Naive B cell (primary cell): Measurements from ENCODE around the gene SUMO3. TPM values are rescaled to one million over a fixed set of nuclear protein-coding genes. Genes with fewer than 3 reads are reported as not detected.

ENCODE experiments used
- ATAC-seq, 2 donors: fragments of 150-1000 bp; cut with Tn5 transposase; 2 replicates each; pipeline ENCODE4 v1.10.0; 2021; ENCODE audit warnings: low read depth in 2 of 2, mild to moderate bottlenecking in 2 of 2, moderate library complexity in 2 of 2
- DNase-seq: peaks from one replicate; pipeline ENCODE4 v3.0.0; 2022
- H3K27ac Mint-ChIP-seq, 6 donors: one replicate each; pipeline ENCODE4 v1.8.0; 2020 to 2022; ENCODE audit warnings: mild to moderate bottlenecking in 6 of 6, mixed read lengths in 6 of 6, moderate library complexity in 5 of 6, inconsistent platforms in 2 of 6
- H3K27me3 Mint-ChIP-seq, 3 donors: one replicate each; pipeline ENCODE4 v1.8.0; 2021 to 2022; ENCODE audit warnings: mixed read lengths in 3 of 3, mild to moderate bottlenecking in 1 of 3
- H3K36me3 Mint-ChIP-seq, 2 donors: one replicate each; pipeline ENCODE4 v1.8.0; 2020 to 2022; ENCODE audit warnings: mixed read lengths in 2 of 2, inconsistent platforms in 1 of 2, mild to moderate bottlenecking in 1 of 2
- H3K4me1 Mint-ChIP-seq, 3 donors: one replicate each; pipeline ENCODE4 v1.8.0; 2020 to 2022; ENCODE audit warnings: mixed read lengths in 3 of 3, inconsistent platforms in 1 of 3, mild to moderate bottlenecking in 1 of 3, moderate library complexity in 1 of 3
- H3K4me3 Mint-ChIP-seq, 8 donors: one replicate each; pipeline ENCODE4 v1.8.0; 2020 to 2022; ENCODE audit warnings: mild to moderate bottlenecking in 8 of 8, mixed read lengths in 8 of 8, moderate library complexity in 8 of 8, inconsistent platforms in 2 of 8
- H3K9me3 Mint-ChIP-seq, 7 donors: one replicate each; pipeline ENCODE4 v1.8.0; 2020 to 2022; ENCODE audit warnings: mixed read lengths in 7 of 7, mild to moderate bottlenecking in 5 of 7, inconsistent platforms in 2 of 7, moderate library complexity in 1 of 7
- polyA plus RNA-seq, 6 donors: library from polyadenylated mRNA; unstranded; fragments of 300-500 nt; fragmentation: Illumina TruSeq; gene quantifications; one replicate each; pipeline ENCODE4 v1.2.3, GENCODE V29; 2021; ENCODE audit warnings: low read depth in 6 of 6

SUMO3 gene
- polyA plus RNA-seq, 6 donors from 2014 or later, result 71.2 to 100 (median 79.5) TPM

- peak; percentile 57 to 64 for ATAC-seq
- peak; percentile 34 for DNase-seq
- Mint-ChIP-seq H3K36me3 (peaks cover 10 to 15% of the 10 kb centered on the region in 2 donors), H3K4me3 (peak overlapping the region in 1 of 8 donors; percentile 40), H3K4me1 (peaks cover 25 to 41% (median 36%) of the 10 kb centered on the region in 3 donors), H3K27me3 (no peaks in the 10 kb centered on the region), H3K27ac (peak overlapping the region; percentile 43 to 93 (median 75)), H3K9me3 (peaks cover 0 to 1% (median 0%) of the 10 kb centered on the region in 7 donors)
Observed at GRCh38 chr21:44790368-44790767, 27.5 kb downstream of the SUMO3 start.

DNA sequence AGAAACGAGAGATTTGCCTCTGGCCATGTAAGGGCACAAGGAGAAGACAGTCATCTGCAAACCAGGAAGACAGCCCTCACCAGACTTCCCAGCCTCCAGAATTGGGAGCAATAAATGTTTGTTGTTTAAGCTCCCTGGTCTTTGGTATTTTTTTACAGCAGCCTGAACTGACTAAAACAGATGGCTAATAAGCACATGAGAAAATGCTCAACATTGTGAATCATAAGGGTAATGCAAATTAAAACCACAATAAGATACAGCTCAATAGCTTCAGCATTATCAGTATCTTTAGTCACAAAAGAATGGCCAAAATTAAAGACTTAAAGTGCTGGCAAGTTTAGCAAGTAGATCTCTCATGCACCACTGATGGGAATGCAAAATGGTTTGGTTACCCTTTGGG, 28.0 kb downstream of the SUMO3 start:
- peak overlapping the region; percentile 43 to 93 (median 71) for H3K27ac Mint-ChIP-seq
- peaks cover 13 to 17% of the 10 kb centered on the region in 2 donors for H3K36me3 Mint-ChIP-seq
- no peaks in the 10 kb centered on the region for H3K27me3 Mint-ChIP-seq
- peaks cover 0 to 1% (median 0%) of the 10 kb centered on the region in 7 donors for H3K9me3 Mint-ChIP-seq
- ATAC-seq (peak; percentile 58 to 69), DNase-seq (no peak)
- peak overlapping the region in 4 of 8 donors; percentile 8 to 59 (median 42) for H3K4me3 Mint-ChIP-seq
- H3K4me1 Mint-ChIP-seq, result peaks cover 29 to 41% (median 34%) of the 10 kb centered on the region in 3 donors

- Mint-ChIP-seq H3K27ac (peak overlapping the region in 2 of 6 donors; percentile 33 to 56), H3K9me3 (peaks cover 0 to 1% (median 0%) of the 10 kb centered on the region in 7 donors), H3K27me3 (no peaks in the 10 kb centered on the region), H3K4me3 (no peak overlapping the region), H3K36me3 (peaks cover 22 to 29% of the 10 kb centered on the region in 2 donors), H3K4me1 (peaks cover 30 to 40% (median 39%) of the 10 kb centered on the region in 3 donors)
- ATAC-seq (no peak), DNase-seq (no peak)
Observed at GRCh38 chr21:44785620-44786335, 32.1 kb downstream of the SUMO3 start.

DNA sequence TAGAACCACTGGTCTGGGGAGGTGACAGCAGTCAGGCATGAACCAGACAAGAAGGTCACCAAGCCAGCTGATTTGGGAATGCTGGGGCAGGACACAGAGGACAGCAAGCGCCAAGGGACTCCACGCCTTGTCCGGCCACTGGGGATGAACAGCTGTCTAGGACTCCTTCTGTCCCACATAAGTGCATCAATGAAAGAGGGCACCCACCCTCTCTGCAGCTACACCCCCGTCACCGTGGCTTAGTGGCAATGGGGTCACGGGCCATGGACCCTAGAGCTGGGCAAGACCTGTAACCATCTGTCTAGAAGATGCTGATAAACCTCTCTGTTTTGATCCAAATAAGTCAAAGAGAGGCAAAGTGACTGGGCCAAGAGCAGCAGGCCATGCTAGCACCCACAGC, 33.1 kb downstream of the SUMO3 start:
- ATAC-seq (no peak), DNase-seq (no peak)
- peaks cover 20 to 33% (median 29%) of the 10 kb centered on the region in 3 donors for H3K4me1 Mint-ChIP-seq
- no peak overlapping the region for H3K4me3 Mint-ChIP-seq
- H3K9me3 Mint-ChIP-seq, result peaks cover 0 to 1% (median 0%) of the 10 kb centered on the region in 7 donors
- H3K27me3 Mint-ChIP-seq, result no peaks in the 10 kb centered on the region
- peaks cover 18 to 29% of the 10 kb centered on the region in 2 donors for H3K36me3 Mint-ChIP-seq
- no peak overlapping the region for H3K27ac Mint-ChIP-seq

- peaks cover 15 to 27% (median 24%) of the 10 kb centered on the region in 3 donors for H3K4me1 Mint-ChIP-seq
- no peak overlapping the region for H3K4me3 Mint-ChIP-seq
- ATAC-seq, result no peak
- peaks cover 23 to 33% of the 10 kb centered on the region in 2 donors for H3K36me3 Mint-ChIP-seq
- peak overlapping the region in 1 of 6 donors; percentile 8 for H3K27ac Mint-ChIP-seq
- H3K9me3 Mint-ChIP-seq, result no peaks in the 10 kb centered on the region
- H3K27me3 Mint-ChIP-seq, result no peaks in the 10 kb centered on the region
- DNase-seq, result no peak
Observed at GRCh38 chr21:44783020-44783696, 34.7 kb downstream of the SUMO3 start.

- Mint-ChIP-seq H3K4me3 (no peak overlapping the region), H3K9me3 (no peaks in the 10 kb centered on the region), H3K36me3 (peaks cover 31 to 38% of the 10 kb centered on the region in 2 donors), H3K27ac (no peak overlapping the region), H3K27me3 (no peaks in the 10 kb centered on the region), H3K4me1 (peaks cover 18 to 21% (median 18%) of the 10 kb centered on the region in 3 donors)
- ATAC-seq (no peak), DNase-seq (no peak)
Observed at GRCh38 chr21:44780767-44781459, 36.9 kb downstream of the SUMO3 start.

DNA sequence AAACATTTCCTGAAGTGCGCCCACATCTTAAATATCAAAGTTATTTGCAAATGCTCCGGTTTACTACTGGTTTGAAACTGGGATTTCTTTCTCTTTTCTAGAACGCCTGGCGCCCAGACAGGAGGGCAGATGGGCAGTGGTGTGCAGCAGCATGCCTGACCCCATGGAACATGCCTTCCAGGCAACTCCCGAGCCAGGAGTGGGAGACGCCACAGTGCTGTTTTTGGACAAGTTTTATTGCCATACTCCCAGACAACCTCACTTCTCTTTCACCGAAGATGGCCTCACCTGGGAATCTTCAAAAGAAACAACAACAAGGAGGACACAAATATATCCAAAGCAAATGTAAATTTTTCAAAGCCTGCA, 37.7 kb downstream of the SUMO3 start:
- DNase-seq (no peak), ATAC-seq (no peak)
- Mint-ChIP-seq H3K9me3 (no peaks in the 10 kb centered on the region), H3K4me3 (no peak overlapping the region), H3K36me3 (peaks cover 23 to 33% of the 10 kb centered on the region in 2 donors), H3K4me1 (peaks cover 16 to 20% (median 17%) of the 10 kb centered on the region in 3 donors), H3K27me3 (no peaks in the 10 kb centered on the region), H3K27ac (peak overlapping the region in 2 of 6 donors; percentile 20 to 36)

DNA sequence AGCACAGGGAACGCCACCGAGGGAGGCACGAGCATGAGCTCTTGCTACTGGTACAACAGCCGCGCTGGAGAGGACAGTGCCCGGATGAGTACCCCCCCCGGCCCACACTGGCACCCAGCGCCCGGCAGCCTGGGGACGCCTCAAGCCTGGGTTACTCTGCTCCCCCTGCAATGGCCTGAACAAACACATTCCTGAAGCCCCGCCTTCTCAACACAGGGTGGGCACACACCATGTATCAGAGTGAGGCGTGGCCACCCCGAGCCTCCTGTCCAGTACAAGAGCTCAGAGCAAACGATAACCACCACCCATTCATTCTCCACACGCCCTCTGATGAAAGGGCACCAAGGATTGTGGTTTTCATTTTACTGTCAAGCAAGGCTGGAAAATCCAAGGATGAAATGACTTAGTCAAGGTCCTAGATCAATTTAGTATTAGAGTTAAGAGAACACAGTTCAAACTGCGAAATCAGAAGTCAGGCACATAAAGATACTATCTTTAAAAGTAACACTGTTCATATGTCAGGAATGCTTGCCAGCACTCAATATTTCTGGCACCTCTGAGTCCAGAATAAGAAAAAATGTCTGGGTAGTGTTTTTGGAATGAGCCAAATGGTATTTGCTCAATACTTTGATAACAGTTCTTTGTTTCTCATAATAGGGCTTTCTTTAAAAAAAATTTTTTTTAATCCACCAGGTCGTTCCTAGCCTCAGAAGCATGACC, 38.3 kb downstream of the SUMO3 start:
- Mint-ChIP-seq H3K4me3 (no peak overlapping the region), H3K4me1 (peaks cover 17 to 20% (median 17%) of the 10 kb centered on the region in 3 donors), H3K9me3 (no peaks in the 10 kb centered on the region), H3K27me3 (no peaks in the 10 kb centered on the region), H3K36me3 (peaks cover 23 to 38% of the 10 kb centered on the region in 2 donors), H3K27ac (no peak overlapping the region)
- DNase-seq, result no peak
- no peak for ATAC-seq

- peaks cover 23 to 40% of the 10 kb centered on the region in 2 donors for H3K36me3 Mint-ChIP-seq
- no peaks in the 10 kb centered on the region for H3K9me3 Mint-ChIP-seq
- DNase-seq (no peak), ATAC-seq (no peak)
- peak overlapping the region in 2 of 6 donors; percentile 19 to 72 for H3K27ac Mint-ChIP-seq
- H3K4me1 Mint-ChIP-seq, result peaks cover 17% of the 10 kb centered on the region in 3 donors
- H3K27me3 Mint-ChIP-seq, result no peaks in the 10 kb centered on the region
- no peak overlapping the region for H3K4me3 Mint-ChIP-seq
Observed at GRCh38 chr21:44778983-44779382, 38.9 kb downstream of the SUMO3 start.

DNA sequence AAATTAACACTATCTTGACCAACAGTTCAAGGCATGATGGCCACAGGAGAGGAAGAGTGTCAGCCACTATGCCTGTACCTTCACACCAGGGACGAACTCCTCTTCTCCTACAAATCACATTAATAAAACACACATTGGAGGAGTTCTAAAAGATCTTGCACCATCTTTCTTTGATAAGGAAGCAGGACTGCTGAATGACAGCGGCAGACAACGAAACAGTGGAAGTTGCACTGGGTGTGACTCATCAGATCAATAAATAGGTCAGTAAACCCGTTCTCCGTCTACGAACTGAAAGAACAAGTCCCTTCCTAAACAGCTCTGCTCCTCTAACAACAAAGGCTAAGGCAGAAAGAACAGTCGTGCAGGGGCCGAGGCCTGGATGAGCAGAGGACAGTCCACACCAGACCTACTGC, 39.4 kb downstream of the SUMO3 start:
- Mint-ChIP-seq H3K4me1 (peaks cover 12 to 16% (median 15%) of the 10 kb centered on the region in 3 donors), H3K27ac (no peak overlapping the region), H3K36me3 (peaks cover 20 to 37% of the 10 kb centered on the region in 2 donors), H3K27me3 (no peaks in the 10 kb centered on the region), H3K9me3 (no peaks in the 10 kb centered on the region), H3K4me3 (no peak overlapping the region)
- DNase-seq (no peak), ATAC-seq (no peak)

- H3K27ac Mint-ChIP-seq, result no peak overlapping the region
- no peak for ATAC-seq
- H3K9me3 Mint-ChIP-seq, result no peaks in the 10 kb centered on the region
- peaks cover 8 to 12% (median 11%) of the 10 kb centered on the region in 3 donors for H3K4me1 Mint-ChIP-seq
- no peaks in the 10 kb centered on the region for H3K27me3 Mint-ChIP-seq
- H3K36me3 Mint-ChIP-seq, result peaks cover 16 to 33% of the 10 kb centered on the region in 2 donors
- H3K4me3 Mint-ChIP-seq, result no peak overlapping the region
- no peak for DNase-seq
Observed at GRCh38 chr21:44778094-44778493, 39.8 kb downstream of the SUMO3 start.

GRCh38 chr21:44774972-44775371, 42.9 kb downstream of the SUMO3 start:
- H3K4me1 Mint-ChIP-seq, result peaks cover 0 to 7% (median 0%) of the 10 kb centered on the region in 3 donors
- peak overlapping the region in 2 of 6 donors; percentile 32 to 73 for H3K27ac Mint-ChIP-seq
- DNase-seq (no peak), ATAC-seq (no peak)
- H3K9me3 Mint-ChIP-seq, result no peaks in the 10 kb centered on the region
- no peaks in the 10 kb centered on the region for H3K27me3 Mint-ChIP-seq
- H3K36me3 Mint-ChIP-seq, result peaks cover 25 to 36% of the 10 kb centered on the region in 2 donors
- no peak overlapping the region for H3K4me3 Mint-ChIP-seq
